GM12878 (cell line): ENCODE measurements around the gene CITED1. TPM values are rescaled to one million over a fixed set of nuclear protein-coding genes. Genes with fewer than 3 reads are reported as not detected.

Experiments used
- ATAC-seq: fragments of 200-7000 bp; cut with Tn5 transposase; 3 replicates; pipeline ENCODE4 v1.9.1; 2020; ENCODE audit warnings: mild to moderate bottlenecking, moderate library complexity
- BruUV-seq: library from RNA; stranded (reverse); fragments of 400-500 nt; replicated peaks from 2 replicates; lab custom pipeline; 2021; lab: Mats Ljungman, UMichigan
- CTCF ChIA-PET: fragments of 300-600 bp; sonication (Branson Sonifier 250); formaldehyde crosslinking; extraction: SDS; loops from one replicate; lab custom pipeline; 2021; ENCODE audit warnings: inconsistent platforms; lab: Yijun Ruan, JAX
- POLR2A ChIA-PET: fragments of 350-600 bp; formaldehyde crosslinking; extraction: SDS; loops from one replicate; lab custom pipeline; 2021; ENCODE audit warnings: inconsistent platforms; lab: Charles Lee
- RAD21 ChIA-PET: fragments of 300-600 bp; sonication (Branson Sonifier 250); formaldehyde crosslinking; loops from one replicate; lab custom pipeline; 2023; ENCODE audit warnings: antibody characterized with exemption; ENCODE audit not compliant: unreplicated experiment; lab: Charles Lee
- SMC1A ChIA-PET: fragments of 300-600 bp; sonication (Branson Sonifier 250); formaldehyde crosslinking; loops from one replicate; lab custom pipeline; 2023; ENCODE audit not compliant: unreplicated experiment, uncharacterized antibody; lab: Charles Lee
- DNase-seq: peaks from one replicate; pipeline ENCODE4 v3.0.0-alpha.2; 2011; ENCODE audit warnings: low read depth, low spot score
- FAIRE-seq: peaks from 3 replicates; lab custom pipeline; 2011; peaks lifted over from hg19 to GRCh38; lab: Jason Lieb, UNC
- H2AFZ ChIP-seq: 2 replicates; pipeline ENCODE4 v1.6.0; 2011; ENCODE audit warnings: low read depth, low read length, control low read depth; ENCODE audit not compliant: control insufficient read depth
- H3K27ac ChIP-seq: 2 replicates; pipeline ENCODE4 v1.5.1; 2011; ENCODE audit warnings: control low read depth; ENCODE audit not compliant: control insufficient read depth, insufficient read depth
- H3K27me3 ChIP-seq, 2 experiments: replicated peaks in 1 of 2; 2 replicates each; pipeline versions ENCODE4 v1.6.0 to v1.6.1; 2011; ENCODE audit warnings: low read length in 1 of 2; ENCODE audit not compliant: control insufficient read depth in 2 of 2, insufficient read depth in 2 of 2
- H3K36me3 ChIP-seq, 2 experiments: 2 replicates each; pipeline ENCODE4 v1.5.1; 2011; ENCODE audit warnings: low read length in 1 of 2; ENCODE audit not compliant: control insufficient read depth in 2 of 2, insufficient read depth in 2 of 2
- H3K4me1 ChIP-seq: 2 replicates; pipeline ENCODE4 v1.6.1; 2011; ENCODE audit warnings: mild to moderate bottlenecking, low read length, moderate library complexity, mixed read lengths; ENCODE audit not compliant: control insufficient read depth, insufficient read depth
- H3K4me2 ChIP-seq: 2 replicates; pipeline ENCODE4 v1.6.0; 2011; ENCODE audit warnings: control low read depth; ENCODE audit not compliant: control insufficient read depth, insufficient read depth
- H3K4me3 ChIP-seq: fragments of 200-600 bp; sonication (generic); 2 replicates; pipeline ENCODE4 v1.5.1; 2016
- H3K79me2 ChIP-seq: 2 replicates; pipeline ENCODE4 v1.6.0; 2011; ENCODE audit warnings: low read length; ENCODE audit not compliant: control insufficient read depth, insufficient read depth
- H3K9ac ChIP-seq: 2 replicates; pipeline ENCODE4 v1.8.0; 2011; ENCODE audit warnings: low read length, control low read depth, mixed read lengths; ENCODE audit not compliant: control insufficient read depth, insufficient read depth
- H3K9me3 ChIP-seq: replicated peaks from 3 replicates; pipeline ENCODE4 v1.5.1; 2011; ENCODE audit warnings: mild to moderate bottlenecking, low read length; ENCODE audit not compliant: control insufficient read depth, insufficient read depth
- H4K20me1 ChIP-seq: 2 replicates; pipeline ENCODE4 v1.6.0; 2011; ENCODE audit not compliant: control insufficient read depth, insufficient read depth
- FOS ChIP-seq: IDR thresholded peaks from 3 replicates; pipeline ENCODE4 v1.6.1; 2011; ENCODE audit warnings: borderline replicate concordance; ENCODE audit not compliant: insufficient read length; ENCODE audit errors: extremely low read depth
- HDGF ChIP-seq: fragments of 450-650 bp; IDR thresholded peaks from 2 replicates; pipeline ENCODE4 v1.6.1; 2016; ENCODE audit warnings: antibody characterized with exemption
- KLF5 ChIP-seq: fragments of 450-650 bp; IDR thresholded peaks from 2 replicates; pipeline ENCODE4 v1.6.1; 2014; ENCODE audit warnings: mild to moderate bottlenecking; ENCODE audit not compliant: partially characterized antibody
- NFIC ChIP-seq: IDR thresholded peaks from 2 replicates; pipeline ENCODE4 v1.6.1; 2012; ENCODE audit warnings: low read depth, mild to moderate bottlenecking, inconsistent platforms, low read length, moderate library complexity
- NR2F1 ChIP-seq: fragments of 450-650 bp; conservative IDR thresholded peaks from 2 replicates; pipeline ENCODE4 v1.6.1; 2017; ENCODE audit warnings: mild to moderate bottlenecking
- SMARCA5 ChIP-seq: fragments of 450-650 bp; IDR thresholded peaks from 2 replicates; pipeline ENCODE4 v1.6.1; 2017; ENCODE audit warnings: mild to moderate bottlenecking
- SP1 ChIP-seq: IDR thresholded peaks from one replicate; pipeline ENCODE4 v1.6.1; 2011; ENCODE audit warnings: low read depth, low read length
- SPI1 ChIP-seq: IDR thresholded peaks from 2 replicates; pipeline ENCODE4 v1.6.1; 2011; ENCODE audit warnings: low read depth, mild to moderate bottlenecking, low read length, moderate library complexity, borderline replicate concordance; ENCODE audit not compliant: insufficient read depth
- TCF7 ChIP-seq: IDR thresholded peaks from 2 replicates; pipeline ENCODE4 v1.6.1; 2014; ENCODE audit warnings: antibody characterized with exemption, borderline replicate concordance
- ZNF24 ChIP-seq: fragments of 450-650 bp; IDR thresholded peaks from 2 replicates; pipeline ENCODE4 v1.6.1; 2017; ENCODE audit warnings: antibody characterized with exemption, mild to moderate bottlenecking
- ZNF384 ChIP-seq: IDR thresholded peaks from 2 replicates; pipeline ENCODE4 v1.6.1; 2012; ENCODE audit warnings: low read depth, mild to moderate bottlenecking, low read length, improper control_type of control experiment, borderline replicate concordance
- WGBS: methylation state at CpG from one replicate; pipeline ENCODE4 v1.1.6; 2016; ENCODE audit warnings: low lambda C conversion rate; ENCODE audit not compliant: insufficient replicate concordance, insufficient coverage; ENCODE audit errors: missing lambda C conversion rate; 5-methylcytosine and 5-hydroxymethylcytosine counted together
- in situ Hi-C: fragments of 300-500 bp; cut with MboI; formaldehyde crosslinking; loops from 9 replicates; pipeline ENCODE4 v1.14.3; 2018; ENCODE audit warnings: mixed read lengths
- intact Hi-C: fragments of 100-400 bp; cut with micrococcal nuclease; formaldehyde crosslinking; loops from one replicate; pipeline ENCODE4 v1.14.2; 2022; ENCODE audit not compliant: unreplicated experiment
- polyA plus RNA-seq, 11 experiments: library from polyadenylated mRNA; depleted of rRNA in 4 of 11; unstranded in 6 of 11; stranded (reverse) in 5 of 11; fragments of >200 nt; fragmentation: Nextera tagmentation in 4 of 11; fragmentation: Illumina TruSeq in 1 of 11; extraction: Ambion mirVana in 4 of 11; extraction: Trizol in 1 of 11; gene quantifications; 1 replicate in 1 of 11; 2 replicates in 10 of 11; pipeline versions ENCODE4 v1.2.1 to v1.2.3, GENCODE V29; 2011 to 2016; ENCODE audit warnings: inconsistent platforms in 2 of 11, missing spikeins in 2 of 11, low read depth in 1 of 11
- total RNA-seq, 4 experiments: library from RNA; depleted of rRNA in 3 of 4; stranded (reverse); fragments of >200 nt in 3 of 4; fragmentation: Illumina TruSeq in 1 of 4; extraction: Trizol in 1 of 4; gene quantifications; 2 replicates each; pipeline versions ENCODE4 v1.2.1 to v1.2.3, GENCODE V29; 2013 to 2021
- TF ChIP-seq, protein P1 (sequence below): fragments of 450-650 bp; IDR thresholded peaks from 2 replicates; pipeline ENCODE4 v1.6.1; 2017; ENCODE audit warnings: mild to moderate bottlenecking
- TF ChIP-seq, protein P2 (sequence below): fragments of 450-650 bp; IDR thresholded peaks from 2 replicates; pipeline ENCODE4 v1.6.1; 2017; ENCODE audit warnings: antibody characterized with exemption, mild to moderate bottlenecking, moderate library complexity
- TF ChIP-seq, protein P3 (sequence below): IDR thresholded peaks from 2 replicates; pipeline ENCODE4 v1.6.1; 2011; ENCODE audit warnings: low read depth, mild to moderate bottlenecking, low read length, moderate library complexity, borderline replicate concordance; ENCODE audit errors: extremely low read depth

The CITED1 gene
- total and polyA plus RNA-seq, 10 of the 15 experiments (the other 5 are each of a cell fraction or from before 2014, with no cell fraction given) = 0.56 TPM; not detected in 9

DNA sequence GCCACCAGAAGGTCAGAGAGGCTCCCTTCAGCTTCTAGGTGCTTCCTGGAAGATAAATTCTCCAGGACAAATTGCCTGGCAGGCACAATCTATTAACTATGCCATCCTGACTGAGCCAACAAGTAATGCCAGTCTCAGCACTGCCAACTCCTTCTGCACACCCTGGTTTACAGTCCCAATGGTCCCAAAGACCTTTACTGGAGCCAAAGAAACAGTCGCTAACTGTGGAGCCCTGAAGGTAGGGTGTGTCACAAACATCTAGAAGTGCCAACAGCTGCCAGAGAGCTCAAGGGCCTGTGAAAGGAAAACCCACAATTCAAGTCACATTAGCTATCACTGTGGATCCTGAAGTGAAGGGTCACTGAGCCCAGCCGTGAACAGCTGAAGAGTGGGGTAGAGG, 34.9 kb upstream of the CITED1 start:
- no peak overlapping the region for H2AFZ ChIP-seq
- no peak overlapping the region for H3K4me2 ChIP-seq
- no peaks in the 10 kb centered on the region for H3K4me1 ChIP-seq
- no peaks in the 10 kb centered on the region for H3K79me2 ChIP-seq
- no peak for FAIRE-seq
- no peaks in the 10 kb centered on the region; a peak in 1 of 4 replicates for H3K36me3 ChIP-seq
- H3K9me3 ChIP-seq = no peaks in the 10 kb centered on the region
- no peaks in the 10 kb centered on the region; a peak in 1 of 4 replicates for H3K27me3 ChIP-seq
- RAD21 ChIA-PET = no interaction called here
- 50% methylated on average over 2 of the region's 2 CpGs for WGBS
- in situ Hi-C loops = no loop called here
- no peak overlapping the region for H3K27ac ChIP-seq
- POLR2A ChIA-PET = no interaction called here
- SMC1A ChIA-PET = interaction anchor here (1.0 kb wide), 1 partner anchor 43 kb away, joined by 4 read pairs; no protein-coding TSS in a partner anchor
- CTCF ChIA-PET = no interaction called here
- TF ChIP-seq SPI1 = no peak
- TF ChIP-seq, all 136 proteins: peak for 0
- no peak overlapping the region for H3K4me3 ChIP-seq
- H3K9ac ChIP-seq = no peak overlapping the region
- no peaks in the 10 kb centered on the region for H4K20me1 ChIP-seq
- intact Hi-C loops = no loop called here
- no peak for DNase-seq
- ATAC-seq = no peak
- no TSS peak for BruUV-seq

DNA sequence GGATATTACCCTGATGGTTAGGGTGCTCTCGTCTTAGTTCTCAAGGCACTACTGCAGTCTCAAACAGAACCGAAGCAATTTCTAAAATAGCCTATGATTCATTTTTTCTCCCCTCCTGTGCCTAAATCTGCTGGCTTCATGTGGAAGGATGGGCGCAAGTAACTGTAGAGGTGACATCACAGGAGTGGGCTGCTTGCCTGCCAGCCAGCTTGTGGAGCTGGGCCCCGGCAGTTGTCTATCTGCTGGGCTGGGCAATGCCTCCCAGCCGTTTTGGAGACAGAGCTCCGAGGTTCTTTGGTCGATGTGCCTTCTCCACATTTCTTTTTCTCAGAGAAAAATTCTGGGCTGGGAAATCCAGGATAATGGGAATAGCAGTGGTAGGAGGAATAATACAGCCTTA, 34.3 kb upstream of the CITED1 start:
- CTCF ChIA-PET = no interaction called here
- TF ChIP-seq NFIC = no peak
- TF ChIP-seq, protein P1, sequence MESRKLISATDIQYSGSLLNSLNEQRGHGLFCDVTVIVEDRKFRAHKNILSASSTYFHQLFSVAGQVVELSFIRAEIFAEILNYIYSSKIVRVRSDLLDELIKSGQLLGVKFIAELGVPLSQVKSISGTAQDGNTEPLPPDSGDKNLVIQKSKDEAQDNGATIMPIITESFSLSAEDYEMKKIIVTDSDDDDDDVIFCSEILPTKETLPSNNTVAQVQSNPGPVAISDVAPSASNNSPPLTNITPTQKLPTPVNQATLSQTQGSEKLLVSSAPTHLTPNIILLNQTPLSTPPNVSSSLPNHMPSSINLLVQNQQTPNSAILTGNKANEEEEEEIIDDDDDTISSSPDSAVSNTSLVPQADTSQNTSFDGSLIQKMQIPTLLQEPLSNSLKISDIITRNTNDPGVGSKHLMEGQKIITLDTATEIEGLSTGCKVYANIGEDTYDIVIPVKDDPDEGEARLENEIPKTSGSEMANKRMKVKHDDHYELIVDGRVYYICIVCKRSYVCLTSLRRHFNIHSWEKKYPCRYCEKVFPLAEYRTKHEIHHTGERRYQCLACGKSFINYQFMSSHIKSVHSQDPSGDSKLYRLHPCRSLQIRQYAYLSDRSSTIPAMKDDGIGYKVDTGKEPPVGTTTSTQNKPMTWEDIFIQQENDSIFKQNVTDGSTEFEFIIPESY = no peak
- TF ChIP-seq NR2F1 = no peak
- TF ChIP-seq KLF5 = no peak
- no peak for TF ChIP-seq FOS
- no peak for TF ChIP-seq SMARCA5
- no peak for TF ChIP-seq TCF7
- TF ChIP-seq SP1 = no peak
- TF ChIP-seq, protein P2, sequence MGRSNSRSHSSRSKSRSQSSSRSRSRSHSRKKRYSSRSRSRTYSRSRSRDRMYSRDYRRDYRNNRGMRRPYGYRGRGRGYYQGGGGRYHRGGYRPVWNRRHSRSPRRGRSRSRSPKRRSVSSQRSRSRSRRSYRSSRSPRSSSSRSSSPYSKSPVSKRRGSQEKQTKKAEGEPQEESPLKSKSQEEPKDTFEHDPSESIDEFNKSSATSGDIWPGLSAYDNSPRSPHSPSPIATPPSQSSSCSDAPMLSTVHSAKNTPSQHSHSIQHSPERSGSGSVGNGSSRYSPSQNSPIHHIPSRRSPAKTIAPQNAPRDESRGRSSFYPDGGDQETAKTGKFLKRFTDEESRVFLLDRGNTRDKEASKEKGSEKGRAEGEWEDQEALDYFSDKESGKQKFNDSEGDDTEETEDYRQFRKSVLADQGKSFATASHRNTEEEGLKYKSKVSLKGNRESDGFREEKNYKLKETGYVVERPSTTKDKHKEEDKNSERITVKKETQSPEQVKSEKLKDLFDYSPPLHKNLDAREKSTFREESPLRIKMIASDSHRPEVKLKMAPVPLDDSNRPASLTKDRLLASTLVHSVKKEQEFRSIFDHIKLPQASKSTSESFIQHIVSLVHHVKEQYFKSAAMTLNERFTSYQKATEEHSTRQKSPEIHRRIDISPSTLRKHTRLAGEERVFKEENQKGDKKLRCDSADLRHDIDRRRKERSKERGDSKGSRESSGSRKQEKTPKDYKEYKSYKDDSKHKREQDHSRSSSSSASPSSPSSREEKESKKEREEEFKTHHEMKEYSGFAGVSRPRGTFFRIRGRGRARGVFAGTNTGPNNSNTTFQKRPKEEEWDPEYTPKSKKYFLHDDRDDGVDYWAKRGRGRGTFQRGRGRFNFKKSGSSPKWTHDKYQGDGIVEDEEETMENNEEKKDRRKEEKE = no peak
- TF ChIP-seq ZNF24 = no peak
- TF ChIP-seq HDGF = no peak
- no peak for TF ChIP-seq ZNF384
- TF ChIP-seq, protein P3, sequence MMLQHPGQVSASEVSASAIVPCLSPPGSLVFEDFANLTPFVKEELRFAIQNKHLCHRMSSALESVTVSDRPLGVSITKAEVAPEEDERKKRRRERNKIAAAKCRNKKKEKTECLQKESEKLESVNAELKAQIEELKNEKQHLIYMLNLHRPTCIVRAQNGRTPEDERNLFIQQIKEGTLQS = no peak

More for the DNA sequence above, 34.3 kb upstream of the CITED1 start:
- Histone ChIP-seq H3K9ac (no peak overlapping the region), H3K27ac (no peak overlapping the region), H3K4me1 (no peaks in the 10 kb centered on the region), H4K20me1 (no peaks in the 10 kb centered on the region), H3K36me3 (no peaks in the 10 kb centered on the region; a peak in 1 of 4 replicates), H3K79me2 (no peaks in the 10 kb centered on the region), H3K27me3 (no peaks in the 10 kb centered on the region; a peak in 1 of 4 replicates), H3K9me3 (no peaks in the 10 kb centered on the region), H3K4me2 (no peak overlapping the region), H3K4me3 (no peak overlapping the region), H2AFZ (no peak overlapping the region)
- ATAC-seq = no peak
- no peak for FAIRE-seq
- RAD21 ChIA-PET = no interaction called here
- POLR2A ChIA-PET = no interaction called here
- WGBS = 43% methylated on average over 7 of the region's 7 CpGs
- in situ Hi-C loops (no loop called here), intact Hi-C loops (no loop called here)
- DNase-seq = no peak
- SMC1A ChIA-PET = interaction anchor here (1.0 kb wide), 1 partner anchor 42 kb away, joined by 4 read pairs; no protein-coding TSS in a partner anchor
- BruUV-seq = no TSS peak
